Stimulated activated effector memory CD8-positive, alpha-beta T cell treated with anti-CD3 and anti-CD28 coated beads, Interleukin-12 subunit alpha, Interleukin-12 subunit beta, amount 100 ng/mL, for 72 hours (primary cell): ENCODE measurements around the gene TMPRSS3.

Source experiments
- ATAC-seq: fragments of 150-1000 bp; cut with Tn5 transposase; 2 replicates; pipeline ENCODE4 v1.10.0; 2021
- DNase-seq, 2 donors: peaks; one replicate each; pipeline ENCODE4 v3.0.0; 2021 to 2022; ENCODE audit warnings: low spot score in 2 of 2
- H3K27ac Mint-ChIP-seq: one replicate; pipeline ENCODE4 v1.8.0; 2022; ENCODE audit warnings: mild to moderate bottlenecking, mixed read lengths
- H3K36me3 Mint-ChIP-seq: one replicate; pipeline ENCODE4 v1.8.0; 2022; ENCODE audit warnings: mild to moderate bottlenecking, mixed read lengths
- H3K4me1 Mint-ChIP-seq: one replicate; pipeline ENCODE4 v1.8.0; 2022; ENCODE audit warnings: mixed read lengths
- H3K4me3 Mint-ChIP-seq: one replicate; pipeline ENCODE4 v1.8.0; 2022; ENCODE audit warnings: mild to moderate bottlenecking, mixed read lengths
- H3K9me3 Mint-ChIP-seq: one replicate; pipeline ENCODE4 v1.8.0; 2022; ENCODE audit warnings: mixed read lengths

The TMPRSS3 gene

DNA sequence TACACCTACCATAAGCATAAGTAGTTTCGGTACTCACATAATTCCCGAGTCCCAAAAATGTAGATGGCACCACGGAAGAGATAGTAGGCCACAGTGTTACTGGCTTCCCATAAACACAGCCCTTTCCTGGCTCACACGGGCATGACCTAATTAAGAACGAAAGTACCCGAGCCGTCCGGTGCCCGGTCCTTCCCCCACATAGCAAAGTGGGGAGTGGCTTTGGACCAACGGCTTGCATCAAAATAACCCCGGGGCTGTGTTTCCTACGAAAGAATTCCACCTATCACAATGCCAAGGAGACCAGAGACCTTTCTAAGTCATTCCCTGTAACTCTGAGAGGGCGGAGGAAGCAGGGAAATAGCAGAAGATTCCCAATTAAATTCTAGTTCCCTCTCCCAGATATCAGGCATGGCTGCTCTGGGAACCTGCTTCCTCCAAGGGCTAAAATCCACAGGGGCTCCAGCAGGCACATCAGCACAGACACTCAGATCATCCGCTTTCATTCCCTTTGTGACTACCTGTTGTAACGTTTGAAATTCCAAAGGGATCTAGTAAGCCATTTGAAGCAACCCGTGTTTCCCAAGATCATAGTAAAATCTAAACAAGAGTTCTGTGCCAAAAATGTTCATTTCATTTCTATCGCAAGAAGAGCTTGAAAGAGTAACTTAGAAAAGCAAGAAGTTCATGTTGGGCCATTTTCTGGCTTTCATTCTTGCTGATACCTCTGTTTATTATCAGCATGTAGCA is at the start of gene TMPRSS3:
Gene TMPRSS3, minus strand, starts transcription at position 148 of the 747 bp plus-strand sequence. CDS start 635 bp downstream, outside the sequence.
- DNase-seq = no peak
- H3K36me3 Mint-ChIP-seq = peaks cover 63% of the 10 kb centered on the region

DNA sequence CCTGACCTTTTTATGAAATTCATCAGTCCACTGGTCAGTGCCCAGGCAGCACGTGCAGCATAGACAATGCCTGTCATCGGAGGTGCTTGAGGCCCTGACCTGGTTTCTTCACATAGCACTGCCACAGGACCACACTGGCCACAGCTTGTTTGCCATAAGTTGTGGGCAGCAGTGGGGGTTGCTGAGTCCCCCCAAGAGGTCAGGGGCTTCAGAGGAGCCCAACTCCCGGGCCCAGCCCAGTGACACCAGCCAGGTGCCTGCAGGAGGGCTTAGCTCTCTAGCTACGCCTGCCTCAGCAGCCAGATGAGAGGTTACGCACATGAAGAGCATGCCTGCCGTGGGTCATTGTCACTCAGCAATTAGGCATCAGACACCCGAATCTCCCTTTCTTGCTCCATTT is 49.5 kb upstream of the TMPRSS3 start:
- ATAC-seq = no peak
- Mint-ChIP-seq H3K4me1 (peaks cover 72% of the 10 kb centered on the region), H3K9me3 (no peaks in the 10 kb centered on the region), H3K36me3 (peaks cover 66% of the 10 kb centered on the region), H3K27ac (peak overlapping the region; percentile 73), H3K4me3 (no peak overlapping the region)
- DNase-seq = no peak

More for the DNA sequence above, at the start of gene TMPRSS3:
- no peak for ATAC-seq
- peaks cover 65% of the 10 kb centered on the region for H3K4me1 Mint-ChIP-seq
- no peak within 1 kb of the TSS for H3K27ac Mint-ChIP-seq
- peak within 1 kb of the TSS; percentile 41 for H3K4me3 Mint-ChIP-seq
- no peaks in the 10 kb centered on the region for H3K9me3 Mint-ChIP-seq

DNA sequence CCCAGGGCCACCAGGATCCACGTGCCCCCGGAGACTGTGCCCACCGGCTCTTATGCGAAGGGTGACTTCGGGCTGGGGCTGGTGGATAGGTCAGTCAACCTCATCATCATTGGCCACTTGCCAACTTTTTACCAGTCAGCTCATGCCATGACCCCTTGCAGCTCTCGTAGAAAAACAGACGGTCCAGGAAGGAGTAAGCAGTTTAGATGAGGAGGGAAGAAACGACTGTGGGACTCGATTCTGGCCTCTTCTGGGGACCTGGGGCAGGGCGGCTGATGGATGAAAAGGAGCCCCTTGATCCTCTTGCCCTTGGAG is 48.9 kb upstream of the TMPRSS3 start:
- DNase-seq (no peak), ATAC-seq (no peak)
- Mint-ChIP-seq H3K36me3 (peaks cover 67% of the 10 kb centered on the region), H3K27ac (peak overlapping the region; percentile 40), H3K9me3 (peaks cover 3% of the 10 kb centered on the region), H3K4me1 (peaks cover 72% of the 10 kb centered on the region), H3K4me3 (no peak overlapping the region)

DNA sequence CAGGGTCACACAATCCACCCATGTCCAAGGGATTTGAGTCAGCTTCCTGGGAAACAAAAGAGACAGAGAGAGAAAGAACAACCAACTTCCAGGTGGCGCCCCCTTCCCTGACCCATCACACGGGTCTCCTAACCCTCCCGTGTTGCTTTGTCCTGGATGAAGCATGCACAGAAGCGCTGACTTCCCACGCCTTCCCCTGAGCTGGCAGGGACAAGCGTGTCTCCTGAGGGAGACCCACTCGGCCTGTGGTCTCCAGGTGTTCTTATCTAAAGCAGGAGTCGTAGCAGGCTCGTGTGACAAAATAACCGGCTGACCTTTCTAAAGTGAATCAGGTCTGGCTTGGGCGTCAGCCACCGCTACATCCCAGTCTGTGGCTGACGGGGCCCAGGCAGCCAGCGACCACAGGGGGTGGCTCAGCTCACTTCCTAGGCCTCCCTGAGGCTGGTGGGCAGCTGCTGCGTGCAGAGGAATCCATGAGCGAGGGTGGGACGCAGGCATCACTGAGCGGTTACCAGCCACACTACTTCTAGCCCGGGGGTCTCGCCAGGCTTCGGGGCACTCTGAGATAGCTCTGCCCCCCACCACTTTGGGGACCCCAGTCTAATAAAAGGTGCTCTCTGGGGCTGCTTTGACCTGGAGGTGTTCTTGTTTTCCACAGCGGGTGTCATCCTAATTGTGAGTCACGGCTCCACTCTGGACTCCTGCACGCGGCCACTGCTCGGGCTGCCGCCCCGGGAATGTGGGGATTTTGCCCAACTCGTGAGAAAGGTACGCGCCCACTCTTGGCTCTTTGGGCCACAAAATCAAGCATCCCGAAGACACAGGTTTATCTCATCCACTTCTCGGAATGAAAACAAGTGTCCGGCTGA is 48.3 kb upstream of the TMPRSS3 start:
- Mint-ChIP-seq H3K4me1 (peaks cover 72% of the 10 kb centered on the region), H3K36me3 (peaks cover 73% of the 10 kb centered on the region), H3K9me3 (peaks cover 4% of the 10 kb centered on the region), H3K27ac (peak overlapping the region; percentile 76), H3K4me3 (no peak overlapping the region)
- no peak for DNase-seq
- no peak for ATAC-seq

DNA sequence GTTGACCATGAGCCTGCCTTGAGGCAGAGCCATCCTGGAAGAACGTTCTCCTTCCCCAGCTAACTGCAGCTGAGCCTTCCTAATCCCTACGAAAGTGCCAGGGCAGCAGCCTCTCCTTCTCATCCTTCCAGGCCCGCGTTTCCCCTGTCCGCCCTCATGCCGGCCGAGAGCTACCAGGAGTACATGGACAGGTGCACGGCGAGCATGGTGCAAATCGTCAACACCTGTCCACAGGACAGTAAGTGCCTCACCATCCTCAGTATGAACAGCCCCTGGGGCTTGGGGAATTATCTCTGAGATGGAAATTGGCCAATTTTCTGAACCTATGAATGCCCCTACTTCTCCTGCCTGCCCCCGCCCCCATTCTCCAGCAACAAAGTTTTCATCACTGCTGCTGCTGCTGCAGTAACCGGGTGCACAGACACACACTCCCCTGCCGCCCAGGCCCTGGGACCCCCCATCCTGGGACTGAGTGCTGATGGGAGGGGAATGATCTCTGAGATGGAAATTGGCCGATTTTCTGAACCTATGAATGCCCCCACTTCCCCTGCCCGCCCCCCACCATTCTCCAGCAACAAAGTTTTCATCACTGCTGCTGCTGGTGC is 47.4 kb upstream of the TMPRSS3 start:
- Mint-ChIP-seq H3K4me3 (no peak overlapping the region), H3K27ac (peak overlapping the region; percentile 76), H3K4me1 (peaks cover 72% of the 10 kb centered on the region), H3K9me3 (peaks cover 4% of the 10 kb centered on the region), H3K36me3 (peaks cover 81% of the 10 kb centered on the region)
- DNase-seq (no peak), ATAC-seq (no peak)

DNA sequence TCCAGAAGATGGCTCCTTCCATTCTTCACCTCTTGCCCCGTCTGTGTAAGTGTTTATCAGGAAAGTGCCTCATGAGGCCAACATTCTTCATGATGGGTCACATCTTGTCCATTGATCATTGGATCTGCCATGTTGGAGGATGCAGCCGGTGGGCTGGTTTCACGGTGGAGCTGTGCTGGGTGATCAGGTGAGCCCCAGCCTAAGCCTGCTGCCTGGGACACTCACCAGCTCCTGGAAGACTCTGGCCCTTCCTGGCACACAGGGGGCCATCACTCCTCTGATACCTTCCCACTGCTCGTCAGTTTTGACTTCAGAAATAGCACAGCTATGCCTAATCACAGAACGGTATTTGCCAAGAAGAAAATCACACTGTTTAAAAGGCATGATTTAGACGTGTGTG is 46.1 kb upstream of the TMPRSS3 start:
- no peak for ATAC-seq
- peaks cover 87% of the 10 kb centered on the region for H3K36me3 Mint-ChIP-seq
- H3K27ac Mint-ChIP-seq = no peak overlapping the region
- no peak for DNase-seq
- peaks cover 4% of the 10 kb centered on the region for H3K9me3 Mint-ChIP-seq
- peaks cover 72% of the 10 kb centered on the region for H3K4me1 Mint-ChIP-seq
- no peak overlapping the region for H3K4me3 Mint-ChIP-seq

DNA sequence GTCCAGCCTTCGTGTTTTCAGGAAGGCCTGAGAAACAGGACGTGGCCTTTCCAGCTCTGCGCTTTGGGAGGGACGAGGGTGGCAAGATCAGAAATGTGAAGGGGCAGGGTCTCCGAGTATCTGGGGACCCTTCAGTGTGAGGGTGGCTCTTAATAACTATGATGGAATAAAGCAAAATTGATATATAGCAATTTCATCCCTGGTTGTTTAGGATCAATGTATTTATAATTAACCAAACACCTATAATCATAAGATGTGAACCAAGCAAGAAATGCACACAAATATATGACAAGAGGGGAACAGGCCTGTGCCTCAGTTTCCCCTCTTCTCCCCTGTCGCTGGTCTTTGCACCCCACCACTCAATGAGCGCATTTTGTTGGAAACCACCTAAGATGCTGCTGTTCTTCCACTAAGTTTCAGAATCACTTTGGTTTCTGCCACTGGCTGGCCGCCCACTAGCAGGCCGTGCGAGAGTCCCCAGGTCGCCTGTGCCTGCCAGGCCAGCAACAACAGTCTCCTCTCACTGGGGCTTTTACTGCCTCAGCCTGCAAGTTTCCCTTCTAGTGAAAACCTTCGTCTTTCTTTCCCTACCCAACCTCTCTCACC is 44.4 kb upstream of the TMPRSS3 start:
- Mint-ChIP-seq H3K9me3 (peaks cover 7% of the 10 kb centered on the region), H3K27ac (peak overlapping the region; percentile 95), H3K4me3 (peak overlapping the region; percentile 55), H3K36me3 (peaks cover 85% of the 10 kb centered on the region), H3K4me1 (peaks cover 66% of the 10 kb centered on the region)
- DNase-seq (peak; percentile 34 to 73), ATAC-seq (peak; percentile 86)

DNA sequence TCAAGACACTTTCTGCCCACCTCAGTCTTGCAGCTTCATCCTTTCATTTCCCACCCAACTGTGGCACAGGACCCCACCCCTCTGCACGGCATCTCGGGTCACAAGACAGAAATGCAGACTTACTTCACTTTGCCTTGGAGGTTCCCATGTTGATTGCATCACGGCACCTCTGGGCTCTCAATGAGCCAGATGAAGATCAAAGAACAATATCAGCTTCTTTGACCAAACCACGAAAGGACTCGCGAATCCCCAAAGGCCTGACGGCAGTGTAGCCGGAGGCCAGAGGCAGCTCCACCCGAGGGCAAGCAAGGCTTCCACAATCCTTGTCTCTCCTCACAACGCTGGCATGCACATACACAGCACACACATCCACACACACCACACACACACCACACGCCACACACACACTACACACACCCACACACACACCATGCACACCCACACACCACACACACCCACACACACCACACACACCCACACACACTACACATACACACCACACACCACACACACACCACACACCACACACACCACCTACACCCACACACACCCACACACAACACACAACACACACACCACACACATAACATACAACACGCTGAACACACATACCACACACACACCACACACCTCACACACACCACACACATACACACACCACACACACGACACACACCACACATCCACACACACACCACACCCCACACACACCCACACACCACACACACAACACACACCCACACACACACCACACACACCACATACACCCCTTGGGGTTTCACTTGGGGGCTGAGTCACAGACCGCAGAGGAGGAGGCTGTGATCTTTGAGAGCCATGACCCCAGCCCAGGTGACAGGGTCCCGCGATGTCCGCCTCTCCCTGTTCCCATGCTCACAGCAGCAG is 43.7 kb upstream of the TMPRSS3 start:
- peaks cover 8% of the 10 kb centered on the region for H3K9me3 Mint-ChIP-seq
- peak overlapping the region; percentile 95 for H3K27ac Mint-ChIP-seq
- ATAC-seq (peak; percentile 86), DNase-seq (peak; percentile 44 to 80)
- H3K4me3 Mint-ChIP-seq = peak overlapping the region; percentile 55
- peaks cover 74% of the 10 kb centered on the region for H3K4me1 Mint-ChIP-seq
- H3K36me3 Mint-ChIP-seq = peaks cover 88% of the 10 kb centered on the region

DNA sequence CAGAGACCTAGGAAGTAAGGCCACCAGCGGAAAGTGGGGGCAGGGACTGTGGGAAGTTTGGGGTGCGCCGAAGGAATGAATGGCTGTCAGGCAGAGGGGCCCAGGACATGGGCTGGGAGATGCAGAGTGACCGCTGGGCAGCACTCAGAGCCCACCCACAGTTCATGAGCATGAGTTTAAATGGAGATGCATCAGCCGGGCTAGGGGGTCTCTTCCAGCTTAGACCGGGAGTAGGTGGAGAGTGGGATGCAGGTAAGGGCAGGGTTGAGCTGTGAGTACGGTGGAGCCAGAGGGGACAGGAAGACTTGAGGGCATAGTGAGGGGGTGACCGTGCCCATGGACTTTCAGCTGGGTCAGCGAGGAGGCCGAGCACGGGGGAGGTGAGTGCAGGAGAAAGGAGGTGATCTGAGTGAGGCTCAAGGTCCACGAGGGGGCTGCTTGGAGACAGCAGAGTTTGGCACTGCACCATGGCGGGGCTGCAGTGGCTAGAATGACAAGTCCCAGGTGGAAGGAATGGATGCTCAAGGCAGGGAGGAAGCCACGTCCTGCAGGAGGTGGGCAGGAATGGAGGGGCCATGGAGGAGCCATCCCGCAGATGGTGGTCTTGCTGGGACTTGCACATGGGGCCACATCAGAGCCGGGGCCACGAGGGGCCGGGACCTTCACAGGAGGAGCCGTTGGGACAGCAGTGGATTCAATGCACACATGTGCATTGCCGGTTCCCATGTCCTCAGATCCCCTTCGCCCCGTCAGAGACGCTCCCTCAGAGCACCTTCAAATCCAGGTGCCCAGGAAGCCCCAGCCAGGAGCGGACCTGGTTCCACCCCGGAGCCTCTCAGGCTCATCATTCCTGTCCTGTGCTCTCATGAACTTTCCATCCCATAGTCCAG is 42.7 kb upstream of the TMPRSS3 start:
- Mint-ChIP-seq H3K4me3 (peak overlapping the region; percentile 7), H3K36me3 (peaks cover 90% of the 10 kb centered on the region), H3K4me1 (peaks cover 80% of the 10 kb centered on the region), H3K9me3 (peaks cover 8% of the 10 kb centered on the region), H3K27ac (peak overlapping the region; percentile 95)
- no peak for DNase-seq
- ATAC-seq = no peak

DNA sequence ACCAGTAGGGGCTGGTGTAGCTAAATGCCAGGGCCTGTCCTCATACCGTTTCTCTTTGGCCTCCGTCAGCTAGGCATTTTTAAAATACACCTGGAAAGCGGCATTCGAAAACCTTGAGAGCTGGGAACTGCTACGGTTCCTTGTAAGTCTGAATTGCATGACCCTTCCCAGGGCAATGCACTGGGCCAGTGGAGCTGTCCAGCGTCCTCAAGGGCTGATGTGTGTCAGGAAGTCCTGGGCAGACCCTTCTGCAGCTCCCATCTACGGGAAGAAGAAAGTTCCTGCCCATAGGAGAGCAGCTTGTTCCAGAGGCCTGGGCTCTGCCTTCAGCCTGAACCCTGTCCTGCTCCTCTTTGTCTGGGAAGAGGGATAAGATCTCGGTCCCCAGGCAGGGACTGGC is 41.9 kb upstream of the TMPRSS3 start:
- H3K27ac Mint-ChIP-seq = peak overlapping the region; percentile 95
- H3K4me1 Mint-ChIP-seq = peaks cover 85% of the 10 kb centered on the region
- ATAC-seq = no peak
- DNase-seq = no peak
- H3K4me3 Mint-ChIP-seq = no peak overlapping the region
- H3K9me3 Mint-ChIP-seq = peaks cover 8% of the 10 kb centered on the region
- peaks cover 90% of the 10 kb centered on the region for H3K36me3 Mint-ChIP-seq

DNA sequence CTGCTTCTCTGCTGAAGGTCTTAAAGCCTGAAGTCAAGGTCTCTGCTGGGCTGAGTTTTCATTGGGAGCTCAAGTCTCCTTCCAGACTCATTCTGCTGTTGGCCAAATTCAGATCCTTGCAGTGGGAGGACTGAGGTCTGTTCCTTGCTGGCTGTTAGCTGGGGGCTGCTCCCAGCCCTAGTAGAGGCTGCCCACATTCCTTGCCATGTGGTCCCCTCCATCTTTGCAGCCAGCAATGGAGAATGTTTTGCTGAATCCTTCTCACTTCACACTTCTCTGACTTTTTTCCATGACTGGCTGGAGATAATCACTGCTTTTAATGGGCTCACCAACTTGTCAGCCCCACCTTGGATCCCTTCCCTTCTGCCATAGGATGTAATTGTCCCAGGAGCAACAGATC is 41.1 kb upstream of the TMPRSS3 start:
- ATAC-seq (no peak), DNase-seq (no peak)
- Mint-ChIP-seq H3K4me1 (peaks cover 82% of the 10 kb centered on the region), H3K36me3 (peaks cover 90% of the 10 kb centered on the region), H3K4me3 (no peak overlapping the region), H3K9me3 (peaks cover 8% of the 10 kb centered on the region), H3K27ac (no peak overlapping the region)

DNA sequence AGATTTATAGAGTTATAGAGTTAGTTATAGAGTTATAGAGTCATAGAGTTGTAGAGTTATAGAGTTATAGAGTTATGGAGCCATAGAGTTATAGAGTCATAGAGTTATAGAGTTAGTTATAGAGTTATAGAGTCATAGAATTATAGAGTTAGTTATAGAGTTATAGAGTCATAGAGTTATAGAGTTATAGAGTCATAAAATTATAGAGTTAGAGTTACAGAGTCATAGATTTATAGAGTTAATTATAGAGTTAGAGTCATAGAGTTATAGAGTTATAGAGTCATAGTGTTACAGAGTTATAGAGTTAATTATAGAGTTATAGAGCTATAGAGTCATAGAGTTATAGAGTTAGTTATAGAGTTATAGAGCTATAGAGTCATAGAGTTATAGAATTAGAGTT is 40.0 kb upstream of the TMPRSS3 start:
- no peak for DNase-seq
- no peak overlapping the region for H3K27ac Mint-ChIP-seq
- peaks cover 92% of the 10 kb centered on the region for H3K36me3 Mint-ChIP-seq
- H3K4me3 Mint-ChIP-seq = no peak overlapping the region
- H3K4me1 Mint-ChIP-seq = peaks cover 74% of the 10 kb centered on the region
- ATAC-seq = no peak
- H3K9me3 Mint-ChIP-seq = peaks cover 8% of the 10 kb centered on the region

DNA sequence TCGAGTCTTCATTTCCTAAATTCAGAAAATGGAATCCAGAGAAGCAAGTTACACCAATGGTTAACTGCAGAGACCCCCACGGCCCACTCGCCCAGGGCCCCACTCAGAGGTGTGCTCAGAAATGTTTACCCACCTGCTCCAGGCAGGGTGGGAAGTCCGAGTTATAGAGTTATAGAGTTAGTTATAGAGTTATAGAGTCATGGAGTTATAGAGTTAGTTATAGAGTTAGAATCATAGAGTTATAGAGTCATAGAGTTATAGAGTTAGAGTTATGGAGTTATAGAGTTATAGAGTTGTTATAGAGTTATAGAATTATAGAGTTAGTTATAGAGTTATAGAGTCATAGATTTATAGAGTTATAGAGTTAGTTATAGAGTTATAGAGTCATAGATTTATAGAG is 39.5 kb upstream of the TMPRSS3 start:
- H3K27ac Mint-ChIP-seq = no peak overlapping the region
- peaks cover 8% of the 10 kb centered on the region for H3K9me3 Mint-ChIP-seq
- DNase-seq = no peak
- H3K36me3 Mint-ChIP-seq = peaks cover 89% of the 10 kb centered on the region
- no peak for ATAC-seq
- H3K4me1 Mint-ChIP-seq = peaks cover 70% of the 10 kb centered on the region
- no peak overlapping the region for H3K4me3 Mint-ChIP-seq

DNA sequence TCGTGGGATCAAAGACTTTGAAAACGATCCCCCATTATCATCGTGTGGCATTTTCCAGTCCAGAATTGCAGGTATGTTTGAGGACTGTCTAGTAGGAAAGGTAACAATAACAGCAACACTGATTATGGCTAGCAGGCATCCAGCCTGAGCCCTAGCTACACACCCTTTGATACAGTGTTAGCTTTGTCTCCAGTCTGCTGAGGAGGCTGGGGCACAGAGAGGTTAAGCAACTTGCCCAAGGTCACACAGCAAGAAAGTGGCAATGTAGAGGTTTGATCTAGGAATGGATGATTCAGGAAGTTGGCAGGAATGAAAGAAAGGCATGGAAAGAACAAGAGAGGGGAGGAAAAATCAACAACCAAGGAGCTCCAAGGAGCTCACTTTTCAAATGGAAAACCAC is 39.0 kb upstream of the TMPRSS3 start:
- Mint-ChIP-seq H3K27ac (peak overlapping the region; percentile 3), H3K4me3 (no peak overlapping the region), H3K4me1 (peaks cover 65% of the 10 kb centered on the region), H3K36me3 (peaks cover 84% of the 10 kb centered on the region), H3K9me3 (peaks cover 7% of the 10 kb centered on the region)
- ATAC-seq (no peak), DNase-seq (no peak)
